Activated CD8-positive, alpha-beta T cell treated with anti-CD3 and anti-CD28 coated beads for 36 hours (primary cell): ENCODE measurements around the gene PITX2. TPM values are rescaled to one million over a fixed set of nuclear protein-coding genes. Genes with fewer than 3 reads are reported as not detected.

Experiments used
- ATAC-seq: fragments of 200-7000 bp; cut with Tn5 transposase; one replicate; pipeline ENCODE4 v1.10.0; 2021; ENCODE audit warnings: mild to moderate bottlenecking, moderate library complexity
- CTCF ChIA-PET: fragments of 350-600 bp; sonication (Branson Sonifier 250); formaldehyde crosslinking; loops from one replicate; lab custom pipeline; 2021; ENCODE audit warnings: antibody characterized with exemption; lab: Charles Lee
- POLR2A ChIA-PET: fragments of 350-600 bp; sonication (Branson Sonifier 250); formaldehyde crosslinking; loops from one replicate; lab custom pipeline; 2021; ENCODE audit warnings: antibody characterized with exemption; lab: Charles Lee
- DNase-seq: peaks from one replicate; pipeline ENCODE4 v3.0.0-alpha.2; 2020
- H3K27ac Mint-ChIP-seq: one replicate; pipeline ENCODE4 v1.8.0; 2021; ENCODE audit warnings: mild to moderate bottlenecking, mixed read lengths
- H3K27me3 Mint-ChIP-seq: one replicate; pipeline ENCODE4 v1.8.0; 2021; ENCODE audit warnings: mixed read lengths
- H3K36me3 Mint-ChIP-seq: one replicate; pipeline ENCODE4 v1.8.0; 2021; ENCODE audit warnings: low read depth, mixed read lengths
- H3K4me1 Mint-ChIP-seq: one replicate; pipeline ENCODE4 v1.8.0; 2021; ENCODE audit warnings: low read depth, mixed read lengths
- H3K4me3 Mint-ChIP-seq: one replicate; pipeline ENCODE4 v1.8.0; 2021; ENCODE audit warnings: mild to moderate bottlenecking, moderate library complexity, mixed read lengths
- H3K9me3 Mint-ChIP-seq: one replicate; pipeline ENCODE4 v1.8.0; 2021; ENCODE audit warnings: mixed read lengths
- intact Hi-C: fragments of 100-400 bp; cut with micrococcal nuclease; formaldehyde crosslinking; loops from one replicate; pipeline ENCODE4 v1.10.0; 2022
- total RNA-seq, 2 experiments: library from RNA; stranded (reverse); gene quantifications; one replicate each; pipeline ENCODE4 v1.2.3, GENCODE V29; 2021
- TF ChIP-seq, protein P1 (sequence below): fragments of 200-600 bp; IDR thresholded peaks from one replicate; pipeline ENCODE4 v1.8.0; 2022; ENCODE audit warnings: antibody characterized with exemption, mild to moderate bottlenecking

PITX2 gene
- total RNA-seq, 2 experiments from 2014 or later: not detected

DNA sequence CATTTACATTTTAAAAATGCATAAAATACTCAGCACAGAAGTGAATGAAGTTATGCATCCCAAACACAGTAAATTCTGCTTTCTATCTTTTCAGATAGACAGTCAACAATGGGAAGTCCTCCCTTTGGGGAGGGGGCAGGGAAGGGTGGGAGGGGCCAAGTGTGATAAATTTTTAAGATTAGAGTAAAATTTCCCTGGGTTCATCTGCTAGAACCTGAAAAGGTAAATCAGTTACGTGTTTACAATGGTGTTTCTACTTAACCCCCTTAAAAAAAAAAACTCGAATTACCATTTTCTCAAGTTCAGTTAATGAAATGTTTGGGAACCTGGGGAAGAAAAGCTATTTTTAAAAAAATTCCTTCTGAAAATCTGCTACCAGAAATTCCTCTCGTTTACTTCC, 9.1 kb downstream of the PITX2 start:
- Mint-ChIP-seq H3K4me1 (peaks cover 15% of the 10 kb centered on the region), H3K27ac (no peak overlapping the region), H3K9me3 (no peaks in the 10 kb centered on the region), H3K27me3 (peaks cover 85% of the 10 kb centered on the region), H3K4me3 (no peak overlapping the region), H3K36me3 (peaks cover 3% of the 10 kb centered on the region)
- ATAC-seq (no peak), DNase-seq (no peak)
- POLR2A ChIA-PET: no interaction called here
- intact Hi-C loops: no loop called here
- TF ChIP-seq, protein P1, sequence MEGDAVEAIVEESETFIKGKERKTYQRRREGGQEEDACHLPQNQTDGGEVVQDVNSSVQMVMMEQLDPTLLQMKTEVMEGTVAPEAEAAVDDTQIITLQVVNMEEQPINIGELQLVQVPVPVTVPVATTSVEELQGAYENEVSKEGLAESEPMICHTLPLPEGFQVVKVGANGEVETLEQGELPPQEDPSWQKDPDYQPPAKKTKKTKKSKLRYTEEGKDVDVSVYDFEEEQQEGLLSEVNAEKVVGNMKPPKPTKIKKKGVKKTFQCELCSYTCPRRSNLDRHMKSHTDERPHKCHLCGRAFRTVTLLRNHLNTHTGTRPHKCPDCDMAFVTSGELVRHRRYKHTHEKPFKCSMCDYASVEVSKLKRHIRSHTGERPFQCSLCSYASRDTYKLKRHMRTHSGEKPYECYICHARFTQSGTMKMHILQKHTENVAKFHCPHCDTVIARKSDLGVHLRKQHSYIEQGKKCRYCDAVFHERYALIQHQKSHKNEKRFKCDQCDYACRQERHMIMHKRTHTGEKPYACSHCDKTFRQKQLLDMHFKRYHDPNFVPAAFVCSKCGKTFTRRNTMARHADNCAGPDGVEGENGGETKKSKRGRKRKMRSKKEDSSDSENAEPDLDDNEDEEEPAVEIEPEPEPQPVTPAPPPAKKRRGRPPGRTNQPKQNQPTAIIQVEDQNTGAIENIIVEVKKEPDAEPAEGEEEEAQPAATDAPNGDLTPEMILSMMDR: no peak
- CTCF ChIA-PET: no interaction called here

DNA sequence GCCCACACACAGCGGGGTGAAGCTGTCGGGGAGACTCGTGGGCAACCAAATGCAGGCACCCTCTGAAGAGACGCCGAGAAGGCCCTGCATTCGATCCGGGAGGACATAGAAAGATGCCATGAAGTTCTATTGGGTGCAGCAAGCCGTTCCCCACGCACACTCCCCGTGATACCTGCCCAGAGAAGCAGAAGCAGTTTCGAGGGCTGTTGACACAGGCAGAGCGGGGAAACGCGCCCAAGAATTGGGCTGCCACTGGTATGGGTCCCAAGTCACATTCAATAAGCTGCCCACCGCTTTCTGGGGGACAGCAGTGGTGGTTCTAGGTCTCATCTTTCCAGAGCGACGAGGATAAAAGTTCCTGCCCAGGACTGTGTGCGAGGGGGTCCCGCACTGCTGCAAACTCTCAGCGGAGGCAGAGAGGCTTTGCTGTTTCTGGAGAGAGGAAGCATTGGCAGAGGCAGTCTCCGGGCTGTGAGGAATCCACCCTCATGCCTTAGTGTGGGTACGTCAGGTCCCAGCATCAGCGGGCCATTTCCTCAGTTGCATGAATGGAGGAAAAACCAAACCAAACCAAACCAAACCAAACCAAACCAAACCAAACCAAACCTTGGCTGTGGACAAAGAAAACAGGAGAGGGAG, 10.1 kb downstream of the PITX2 start:
- Mint-ChIP-seq H3K4me1 (peaks cover 10% of the 10 kb centered on the region), H3K36me3 (peaks cover 3% of the 10 kb centered on the region), H3K27me3 (peaks cover 80% of the 10 kb centered on the region), H3K9me3 (no peaks in the 10 kb centered on the region), H3K4me3 (no peak overlapping the region), H3K27ac (no peak overlapping the region)
- CTCF ChIA-PET: no interaction called here
- TF ChIP-seq, protein P1: no peak
- DNase-seq (no peak), ATAC-seq (no peak)
- POLR2A ChIA-PET: no interaction called here
- intact Hi-C loops: no loop called here

DNA sequence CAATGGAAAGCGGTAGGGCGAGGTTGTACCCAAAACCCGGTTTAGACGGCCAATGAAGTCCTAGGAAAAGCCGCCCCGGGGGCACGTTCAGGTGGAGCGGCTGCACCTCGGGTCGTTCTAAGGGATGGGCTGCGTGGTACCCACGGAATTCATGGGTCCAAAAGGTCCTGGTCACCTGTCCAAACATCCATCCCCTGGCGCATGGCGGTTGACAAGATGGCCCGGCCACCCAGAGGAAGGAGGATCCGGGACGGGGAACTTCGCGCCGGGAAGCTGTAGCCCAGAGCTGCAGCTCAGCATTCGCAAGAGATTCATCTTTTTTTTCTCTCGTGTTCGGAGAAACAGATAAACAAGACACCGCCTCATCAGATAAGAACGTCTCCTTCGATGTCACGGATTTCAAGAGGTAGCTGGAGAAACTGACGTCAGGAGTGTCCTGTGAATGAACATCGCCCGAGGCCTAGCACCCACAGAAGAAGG, 10.9 kb downstream of the PITX2 start:
- intact Hi-C loops: no loop called here
- DNase-seq: no peak
- no peak overlapping the region for H3K27ac Mint-ChIP-seq
- ChIA-PET CTCF (no interaction called here), POLR2A (no interaction called here)
- TF ChIP-seq, protein P1: no peak
- H3K4me3 Mint-ChIP-seq: no peak overlapping the region
- no peaks in the 10 kb centered on the region for H3K9me3 Mint-ChIP-seq
- peaks cover 3% of the 10 kb centered on the region for H3K36me3 Mint-ChIP-seq
- H3K27me3 Mint-ChIP-seq: peaks cover 76% of the 10 kb centered on the region
- ATAC-seq: no peak
- H3K4me1 Mint-ChIP-seq: peaks cover 10% of the 10 kb centered on the region

DNA sequence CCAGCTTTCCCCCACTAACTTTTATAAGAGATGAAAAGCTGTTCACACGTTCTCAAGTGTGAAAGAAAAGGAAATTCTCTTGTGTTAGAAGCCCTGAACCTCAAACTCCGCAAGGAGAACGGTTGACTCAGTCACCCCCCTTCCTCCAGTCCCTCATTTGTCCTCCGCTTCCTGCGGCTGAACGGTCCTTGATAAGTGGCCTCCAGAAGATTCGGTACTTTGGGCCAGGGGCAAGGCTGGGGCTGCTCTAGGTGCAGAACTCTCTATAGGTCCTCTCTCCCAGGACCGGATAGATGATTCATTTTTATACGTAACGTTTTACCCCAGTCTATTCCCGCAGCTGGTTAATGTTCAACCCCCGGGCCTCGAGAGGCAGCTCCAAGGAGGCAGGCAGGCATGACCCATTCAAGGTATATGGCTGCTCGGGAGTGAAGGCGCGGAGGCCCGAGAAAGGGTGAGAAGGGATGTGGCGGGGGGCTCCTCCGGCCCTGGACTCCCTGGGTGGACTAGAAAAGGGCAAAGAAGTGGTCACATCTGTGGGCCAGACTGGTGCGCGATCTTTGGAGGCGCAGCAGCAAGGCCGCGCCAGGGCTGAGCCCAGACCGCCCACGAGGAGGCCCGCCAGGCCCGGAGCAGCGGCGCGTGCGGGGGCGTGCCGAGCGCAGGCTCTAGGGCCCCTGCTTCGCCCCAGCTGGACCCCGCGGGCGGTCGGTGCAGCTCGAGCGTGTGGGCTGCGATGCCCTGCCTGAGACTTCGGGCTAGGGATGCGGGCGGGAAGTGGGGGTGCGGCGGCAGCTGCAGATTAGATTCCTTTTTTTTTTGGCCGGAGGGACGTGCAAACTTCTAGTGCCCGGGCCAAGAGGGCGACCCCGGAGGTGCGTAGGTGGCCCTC, 11.7 kb downstream of the PITX2 start:
- TF ChIP-seq, protein P1: no peak
- Mint-ChIP-seq H3K27ac (no peak overlapping the region), H3K9me3 (no peaks in the 10 kb centered on the region), H3K36me3 (peaks cover 3% of the 10 kb centered on the region), H3K4me3 (no peak overlapping the region), H3K4me1 (peaks cover 7% of the 10 kb centered on the region), H3K27me3 (peaks cover 68% of the 10 kb centered on the region)
- intact Hi-C loops: no loop called here
- ATAC-seq: peak; percentile 42
- ChIA-PET CTCF (interaction anchor here (0.9 kb wide), 1 partner anchor 10 kb away, joined by 4 read pairs; no protein-coding TSS in a partner anchor), POLR2A (no interaction called here)
- DNase-seq: no peak

DNA sequence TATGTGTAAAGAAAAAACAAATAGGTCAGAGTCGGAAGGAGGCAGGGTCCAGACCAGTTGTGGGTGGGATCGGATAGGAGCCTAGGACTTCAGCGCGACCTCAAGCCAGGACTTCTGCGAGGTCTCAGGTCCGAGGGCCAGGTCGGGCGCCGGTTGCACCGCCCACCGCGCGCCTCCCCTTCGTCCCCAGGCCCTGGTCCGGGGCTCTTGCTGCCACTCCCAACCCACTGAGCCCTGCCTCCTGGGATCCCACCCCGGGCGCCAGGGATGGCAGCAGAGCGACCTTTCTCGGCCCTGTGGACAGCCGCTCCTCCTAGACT, 12.3 kb downstream of the PITX2 start:
- no peak overlapping the region for H3K27ac Mint-ChIP-seq
- H3K9me3 Mint-ChIP-seq: no peaks in the 10 kb centered on the region
- CTCF ChIA-PET: interaction anchor here (0.9 kb wide), 1 partner anchor 10 kb away, joined by 4 read pairs; no protein-coding TSS in a partner anchor
- TF ChIP-seq, protein P1: no peak
- H3K4me1 Mint-ChIP-seq: peaks cover 3% of the 10 kb centered on the region
- intact Hi-C loops: no loop called here
- H3K27me3 Mint-ChIP-seq: peaks cover 62% of the 10 kb centered on the region
- DNase-seq (no peak), ATAC-seq (no peak)
- no peak overlapping the region for H3K4me3 Mint-ChIP-seq
- no peaks in the 10 kb centered on the region for H3K36me3 Mint-ChIP-seq
- POLR2A ChIA-PET: no interaction called here
